Nephron progenitor cell (in vitro differentiated cells): ENCODE measurements around the gene CDYL2.

Experiments
- DNase-seq: peaks from one replicate; pipeline ENCODE4 v3.0.0; 2021
- H3K27ac Mint-ChIP-seq: 2 replicates; pipeline ENCODE4 v1.8.0; 2021; ENCODE audit warnings: mild to moderate bottlenecking, moderate library complexity, mixed read lengths
- H3K27me3 Mint-ChIP-seq: 2 replicates; pipeline ENCODE4 v1.8.0; 2021; ENCODE audit warnings: mild to moderate bottlenecking, low read depth, mixed read lengths; ENCODE audit not compliant: poor library complexity
- H3K36me3 Mint-ChIP-seq: 2 replicates; pipeline ENCODE4 v1.8.0; 2021; ENCODE audit warnings: low read depth, mixed read lengths
- H3K4me1 Mint-ChIP-seq: 2 replicates; pipeline ENCODE4 v1.8.0; 2021; ENCODE audit warnings: mixed read lengths
- H3K4me3 Mint-ChIP-seq: 2 replicates; pipeline ENCODE4 v1.8.0; 2021; ENCODE audit warnings: mild to moderate bottlenecking, moderate library complexity, mixed read lengths
- H3K9me3 Mint-ChIP-seq: 2 replicates; pipeline ENCODE4 v1.8.0; 2021; ENCODE audit warnings: mild to moderate bottlenecking, moderate library complexity, mixed read lengths
- TF ChIP-seq, protein P1 (sequence below): fragments of 200-600 bp; sonication (generic); IDR thresholded peaks from 2 replicates; pipeline ENCODE4 v1.5.0; 2021; ENCODE audit warnings: antibody characterized with exemption

The CDYL2 gene, protein sequence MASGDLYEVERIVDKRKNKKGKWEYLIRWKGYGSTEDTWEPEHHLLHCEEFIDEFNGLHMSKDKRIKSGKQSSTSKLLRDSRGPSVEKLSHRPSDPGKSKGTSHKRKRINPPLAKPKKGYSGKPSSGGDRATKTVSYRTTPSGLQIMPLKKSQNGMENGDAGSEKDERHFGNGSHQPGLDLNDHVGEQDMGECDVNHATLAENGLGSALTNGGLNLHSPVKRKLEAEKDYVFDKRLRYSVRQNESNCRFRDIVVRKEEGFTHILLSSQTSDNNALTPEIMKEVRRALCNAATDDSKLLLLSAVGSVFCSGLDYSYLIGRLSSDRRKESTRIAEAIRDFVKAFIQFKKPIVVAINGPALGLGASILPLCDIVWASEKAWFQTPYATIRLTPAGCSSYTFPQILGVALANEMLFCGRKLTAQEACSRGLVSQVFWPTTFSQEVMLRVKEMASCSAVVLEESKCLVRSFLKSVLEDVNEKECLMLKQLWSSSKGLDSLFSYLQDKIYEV

DNA sequence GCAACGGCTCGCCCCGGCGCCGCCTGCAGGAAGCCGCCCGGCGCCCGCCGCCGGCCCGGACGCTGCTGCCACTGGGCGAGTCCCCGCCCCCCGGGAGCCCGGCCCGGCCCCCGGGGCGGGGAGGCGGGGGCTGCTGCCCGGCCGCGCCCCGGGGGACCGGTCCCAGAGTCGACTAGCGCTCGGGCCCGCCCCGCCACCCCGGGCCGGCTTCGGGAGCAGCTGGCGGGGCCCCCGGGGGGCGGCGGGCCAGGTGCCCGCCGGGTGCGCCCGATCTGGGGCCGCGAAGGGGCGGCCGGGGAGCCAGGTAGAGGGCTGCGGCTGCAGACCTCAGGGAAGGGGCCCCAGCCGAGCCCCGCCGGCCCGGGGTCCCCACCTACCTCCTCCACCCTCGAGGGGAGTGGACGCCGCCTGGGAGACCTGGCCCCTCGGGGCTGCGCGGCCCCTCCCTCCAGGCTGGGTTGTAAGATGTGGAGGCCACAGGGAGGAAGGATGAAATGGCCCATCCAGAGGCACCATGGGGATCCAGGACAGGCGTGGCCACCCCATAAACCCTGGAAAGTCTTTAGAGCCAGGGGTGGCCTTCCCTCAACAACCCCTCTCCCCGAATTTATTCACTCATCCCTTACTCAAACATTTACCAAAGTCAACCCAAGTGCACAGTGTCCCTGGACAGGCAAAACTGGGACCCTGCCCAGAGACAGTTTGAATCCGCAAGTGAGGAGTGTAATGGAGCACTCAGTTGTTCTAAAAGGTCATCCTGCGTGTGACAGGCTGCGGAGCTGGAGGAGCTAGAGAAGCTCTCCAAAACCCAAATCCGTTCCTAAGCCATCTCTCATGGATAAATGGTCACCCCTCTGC lies at the start of gene CDYL2:
CDYL2 (minus strand) TSS at position 73 of the 858 bp plus-strand sequence. CDS start 425 bp downstream, outside the sequence.
- H3K27ac Mint-ChIP-seq: no peak within 1 kb of the TSS
- peak within 1 kb of the TSS; percentile 93 for H3K4me3 Mint-ChIP-seq

DNA sequence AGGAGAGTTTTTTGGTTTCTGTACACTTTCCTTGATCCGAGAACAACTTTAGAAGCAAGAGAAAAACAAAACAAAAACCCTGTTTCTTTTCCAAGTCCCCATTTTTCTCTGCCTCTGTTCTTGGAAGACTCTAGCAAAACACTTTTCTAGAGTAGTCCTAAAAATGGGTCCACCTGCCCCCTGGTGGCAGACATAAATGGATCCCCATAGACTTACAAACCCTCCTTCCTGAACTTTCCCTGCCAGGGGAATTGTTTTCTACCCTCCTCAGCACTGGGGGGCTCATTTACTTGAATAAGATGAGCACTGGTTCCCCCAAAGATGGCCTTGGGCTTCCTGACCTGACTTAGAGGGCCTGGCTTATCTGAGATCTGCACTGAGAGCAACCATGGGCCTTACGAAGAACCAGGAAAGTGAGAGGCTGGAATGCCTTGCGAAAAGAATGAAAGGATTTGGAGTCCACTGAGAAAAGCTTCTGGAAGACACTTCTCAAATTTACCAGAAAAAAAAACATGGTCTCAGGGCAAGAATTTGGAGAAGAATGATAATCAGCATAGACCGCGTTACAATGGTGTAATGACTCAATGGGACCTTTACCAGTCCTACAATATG lies 48.0 kb upstream of the CDYL2 start:
- H3K4me1 Mint-ChIP-seq: no peaks in the 10 kb centered on the region
- no peak overlapping the region for H3K27ac Mint-ChIP-seq
- H3K9me3 Mint-ChIP-seq: no peaks in the 10 kb centered on the region
- peaks cover 3% of the 10 kb centered on the region for H3K27me3 Mint-ChIP-seq
- H3K36me3 Mint-ChIP-seq: no peaks in the 10 kb centered on the region
- DNase-seq: peak; percentile 21
- H3K4me3 Mint-ChIP-seq: no peak overlapping the region
- TF ChIP-seq, protein P1, sequence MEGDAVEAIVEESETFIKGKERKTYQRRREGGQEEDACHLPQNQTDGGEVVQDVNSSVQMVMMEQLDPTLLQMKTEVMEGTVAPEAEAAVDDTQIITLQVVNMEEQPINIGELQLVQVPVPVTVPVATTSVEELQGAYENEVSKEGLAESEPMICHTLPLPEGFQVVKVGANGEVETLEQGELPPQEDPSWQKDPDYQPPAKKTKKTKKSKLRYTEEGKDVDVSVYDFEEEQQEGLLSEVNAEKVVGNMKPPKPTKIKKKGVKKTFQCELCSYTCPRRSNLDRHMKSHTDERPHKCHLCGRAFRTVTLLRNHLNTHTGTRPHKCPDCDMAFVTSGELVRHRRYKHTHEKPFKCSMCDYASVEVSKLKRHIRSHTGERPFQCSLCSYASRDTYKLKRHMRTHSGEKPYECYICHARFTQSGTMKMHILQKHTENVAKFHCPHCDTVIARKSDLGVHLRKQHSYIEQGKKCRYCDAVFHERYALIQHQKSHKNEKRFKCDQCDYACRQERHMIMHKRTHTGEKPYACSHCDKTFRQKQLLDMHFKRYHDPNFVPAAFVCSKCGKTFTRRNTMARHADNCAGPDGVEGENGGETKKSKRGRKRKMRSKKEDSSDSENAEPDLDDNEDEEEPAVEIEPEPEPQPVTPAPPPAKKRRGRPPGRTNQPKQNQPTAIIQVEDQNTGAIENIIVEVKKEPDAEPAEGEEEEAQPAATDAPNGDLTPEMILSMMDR: peak; percentile 40

More for the DNA sequence above, at the start of gene CDYL2:
- no peaks in the 10 kb centered on the region for H3K4me1 Mint-ChIP-seq
- peaks cover 12% of the 10 kb centered on the region for H3K9me3 Mint-ChIP-seq
- H3K36me3 Mint-ChIP-seq: no peaks in the 10 kb centered on the region
- H3K27me3 Mint-ChIP-seq: peaks cover 33% of the 10 kb centered on the region
- peak; percentile 73 for DNase-seq
- TF ChIP-seq, protein P1: no peak

DNA sequence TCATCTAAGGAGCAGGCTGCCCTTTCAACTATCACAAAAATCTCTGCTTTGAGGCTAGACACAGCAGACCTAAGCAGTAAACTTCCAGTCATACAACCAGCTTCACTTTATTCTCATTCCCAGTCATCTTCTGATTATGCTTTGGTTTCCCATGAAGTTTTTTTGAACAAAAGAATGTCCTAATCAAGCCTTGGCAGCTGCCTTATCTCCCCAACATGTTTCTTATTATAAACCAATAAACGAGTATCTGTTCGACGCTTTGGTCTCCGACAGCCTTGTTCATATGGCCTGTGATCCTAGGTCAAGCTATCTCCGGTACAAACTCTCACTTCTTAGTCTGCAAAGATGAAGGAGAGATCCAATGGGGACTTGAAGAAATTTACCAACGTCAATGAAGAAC lies 47.4 kb upstream of the CDYL2 start:
- no peaks in the 10 kb centered on the region for H3K36me3 Mint-ChIP-seq
- H3K27ac Mint-ChIP-seq: no peak overlapping the region
- no peaks in the 10 kb centered on the region for H3K9me3 Mint-ChIP-seq
- no peak for DNase-seq
- no peak overlapping the region for H3K4me3 Mint-ChIP-seq
- peaks cover 6% of the 10 kb centered on the region for H3K27me3 Mint-ChIP-seq
- no peaks in the 10 kb centered on the region for H3K4me1 Mint-ChIP-seq
- TF ChIP-seq, protein P1: no peak

DNA sequence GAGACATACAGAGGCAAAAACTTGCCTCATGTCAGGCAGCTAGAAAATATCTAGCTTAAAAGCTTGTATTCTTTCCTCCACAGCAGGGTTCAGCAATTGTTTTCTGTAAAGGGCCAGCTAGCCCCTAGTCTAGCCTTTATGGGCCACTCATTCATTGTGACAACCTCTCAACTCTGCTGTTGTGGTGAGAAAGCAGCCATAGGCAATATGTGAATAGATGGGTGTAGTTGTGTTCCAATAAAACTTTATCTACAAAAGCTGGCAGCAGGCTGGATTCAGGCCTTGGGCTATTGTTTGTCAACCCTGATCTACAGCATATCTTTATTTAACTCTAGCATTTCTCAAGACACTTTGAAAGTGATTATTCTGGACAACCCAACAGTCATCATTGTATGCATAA lies 46.4 kb upstream of the CDYL2 start:
- Mint-ChIP-seq H3K36me3 (no peaks in the 10 kb centered on the region), H3K9me3 (peaks cover 3% of the 10 kb centered on the region), H3K4me3 (no peak overlapping the region), H3K4me1 (no peaks in the 10 kb centered on the region), H3K27ac (no peak overlapping the region), H3K27me3 (peaks cover 8% of the 10 kb centered on the region)
- DNase-seq: no peak
- TF ChIP-seq, protein P1: no peak

DNA sequence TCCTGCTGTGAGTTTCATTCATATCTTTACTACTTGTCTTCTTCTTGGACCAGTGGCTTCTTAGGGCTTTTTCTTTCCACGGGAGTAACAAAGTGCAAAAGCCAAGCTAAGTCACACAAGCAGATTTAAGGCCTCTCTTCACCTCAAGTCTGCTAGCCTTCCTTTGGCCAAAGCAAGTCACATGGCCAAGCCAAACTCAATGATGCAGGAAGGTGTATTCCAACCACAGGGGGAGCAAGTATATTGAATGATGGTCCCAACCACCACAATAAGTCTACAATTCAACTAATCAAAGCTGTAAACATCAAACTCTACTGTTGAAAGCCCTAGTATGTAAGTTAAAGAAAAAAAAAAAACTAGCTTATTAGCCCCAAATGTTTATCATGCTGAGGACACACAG lies 44.5 kb upstream of the CDYL2 start:
- Mint-ChIP-seq H3K9me3 (peaks cover 16% of the 10 kb centered on the region), H3K36me3 (no peaks in the 10 kb centered on the region), H3K4me3 (no peak overlapping the region), H3K27me3 (peaks cover 6% of the 10 kb centered on the region), H3K27ac (no peak overlapping the region), H3K4me1 (no peaks in the 10 kb centered on the region)
- TF ChIP-seq, protein P1: no peak
- DNase-seq: no peak
